NCI-H69 (cell line): Measurements from ENCODE around the gene MAPK7.
A peak's percentile ranks its signal among the peaks of the same experiment; 100 is the strongest.

ENCODE experiments used
- DNase-seq: peaks from one replicate; lab custom pipeline; 2025; lab: John Stamatoyannopoulos, UW

MAPK7 gene

GRCh38 chr17:19401321-19402010, 23.2 kb downstream of the MAPK7 start:
- DNase-seq: no peak

- peak; percentile 27 for DNase-seq
Observed at GRCh38 chr17:19402171-19402570, 23.9 kb downstream of the MAPK7 start.

GRCh38 chr17:19403021-19403420, 24.7 kb downstream of the MAPK7 start:
- DNase-seq: no peak

- DNase-seq: no peak
Observed at GRCh38 chr17:19404264-19404663, 26.0 kb downstream of the MAPK7 start.

GRCh38 chr17:19405114-19405513, 26.8 kb downstream of the MAPK7 start:
- DNase-seq: no peak

- no peak for DNase-seq
Observed at GRCh38 chr17:19407601-19408345, 29.5 kb downstream of the MAPK7 start.

GRCh38 chr17:19408346-19408710, 30.0 kb downstream of the MAPK7 start:
- DNase-seq: no peak

GRCh38 chr17:19409066-19409465, 30.8 kb downstream of the MAPK7 start:
- DNase-seq: no peak

- peak; percentile 64 for DNase-seq
Observed at GRCh38 chr17:19409509-19409908, 31.2 kb downstream of the MAPK7 start.

GRCh38 chr17:19410091-19410490, 31.8 kb downstream of the MAPK7 start:
- DNase-seq: no peak

GRCh38 chr17:19410875-19411620, 32.8 kb downstream of the MAPK7 start, which contains the start of gene RNF112:
TSS of gene RNF112 (plus strand) at chr17:19411232. CDS start at chr17:19411409, 177 bp downstream.
- DNase-seq: peak; percentile 10

- DNase-seq: peak; percentile 33
Observed at GRCh38 chr17:19411631-19412030, 33.3 kb downstream of the MAPK7 start.

- no peak for DNase-seq
Observed at GRCh38 chr17:19412510-19412909, 34.2 kb downstream of the MAPK7 start.

GRCh38 chr17:19412984-19413383, 34.7 kb downstream of the MAPK7 start:
- no peak for DNase-seq

- DNase-seq: no peak
Observed at GRCh38 chr17:19413761-19414160, 35.5 kb downstream of the MAPK7 start.

- DNase-seq: no peak
Observed at GRCh38 chr17:19414396-19415280, 36.3 kb downstream of the MAPK7 start.

- peak; percentile 42 for DNase-seq
Observed at GRCh38 chr17:19415311-19415710, 37.0 kb downstream of the MAPK7 start.

- DNase-seq: no peak
Observed at GRCh38 chr17:19415806-19416775, 37.8 kb downstream of the MAPK7 start.

- DNase-seq: no peak
Observed at GRCh38 chr17:19417611-19418010, 39.3 kb downstream of the MAPK7 start.

- DNase-seq: no peak
Observed at GRCh38 chr17:19418251-19418992, 40.1 kb downstream of the MAPK7 start.
